GM23338 (cell line): ENCODE measurements around the gene ITCH. TPM values are rescaled to one million over a fixed set of nuclear protein-coding genes. Genes with fewer than 3 reads are reported as not detected.

ENCODE experiments used
- ATAC-seq: fragments of 200-7000 bp; cut with Tn5 transposase; 3 replicates; pipeline ENCODE4 v1.9.1; 2020
- DNase-seq: peaks from one replicate; pipeline ENCODE4 v3.0.0-alpha.2; 2015; ENCODE audit warnings: low spot score
- H2AFZ ChIP-seq: fragments of 200-600 bp; sonication (generic); 2 replicates; pipeline ENCODE4 v1.8.0; 2016; ENCODE audit warnings: antibody characterized with exemption, mild to moderate bottlenecking, moderate library complexity
- H3F3A ChIP-seq: fragments of 200-600 bp; sonication (generic); replicated peaks from 2 replicates; pipeline ENCODE4 v1.8.0; 2017; ENCODE audit warnings: antibody characterized with exemption, mixed run types, low read depth
- H3K27ac ChIP-seq: fragments of 200-600 bp; sonication (generic); 2 replicates; pipeline ENCODE4 v1.6.1; 2016; ENCODE audit warnings: low read depth
- H3K27me3 ChIP-seq: fragments of 200-600 bp; sonication (generic); 2 replicates; pipeline ENCODE4 v1.8.0; 2016; ENCODE audit warnings: mild to moderate bottlenecking, mixed run types, moderate library complexity; ENCODE audit not compliant: insufficient read depth
- H3K36me3 ChIP-seq: fragments of 200-600 bp; sonication (generic); 2 replicates; pipeline ENCODE4 v1.8.0; 2016; ENCODE audit warnings: mild to moderate bottlenecking; ENCODE audit not compliant: insufficient read depth
- H3K4me1 ChIP-seq: fragments of 200-600 bp; sonication (generic); 2 replicates; pipeline ENCODE4 v1.8.0; 2016; ENCODE audit warnings: mild to moderate bottlenecking, moderate library complexity; ENCODE audit not compliant: insufficient read depth
- H3K4me2 ChIP-seq: fragments of 200-600 bp; sonication (generic); 2 replicates; pipeline ENCODE4 v1.7.1; 2017; ENCODE audit warnings: mixed run types
- H3K4me3 ChIP-seq: fragments of 200-600 bp; sonication (generic); 2 replicates; pipeline ENCODE4 v1.6.1; 2016; ENCODE audit warnings: mixed run types
- H3K79me2 ChIP-seq: fragments of 200-600 bp; sonication (generic); replicated peaks from 2 replicates; pipeline ENCODE4 v1.8.0; 2017; ENCODE audit warnings: mild to moderate bottlenecking; ENCODE audit not compliant: insufficient read depth
- H3K9me2 ChIP-seq: fragments of 200-600 bp; sonication (generic); 2 replicates; pipeline ENCODE4 v1.8.0; 2017; ENCODE audit not compliant: insufficient read depth
- H4K20me1 ChIP-seq: fragments of 200-600 bp; sonication (generic); replicated peaks from 2 replicates; pipeline ENCODE4 v1.8.0; 2017; ENCODE audit warnings: mild to moderate bottlenecking; ENCODE audit not compliant: insufficient read depth
- H3K27ac Mint-ChIP-seq: 2 replicates; pipeline ENCODE4 v1.8.0; 2020; ENCODE audit warnings: inconsistent platforms, mild to moderate bottlenecking, moderate library complexity, mixed read lengths
- H3K27me3 Mint-ChIP-seq: 3 replicates; pipeline ENCODE4 v1.8.0; 2022; ENCODE audit warnings: low read depth, mild to moderate bottlenecking, moderate library complexity, mixed read lengths, inconsistent platforms; ENCODE audit not compliant: insufficient read depth, poor library complexity
- H3K36me3 Mint-ChIP-seq: 3 replicates; pipeline ENCODE4 v1.8.0; 2021; ENCODE audit warnings: low read depth, mild to moderate bottlenecking, inconsistent platforms, moderate library complexity, mixed read lengths
- H3K4me1 Mint-ChIP-seq: 3 replicates; pipeline ENCODE4 v1.8.0; 2020; ENCODE audit warnings: mild to moderate bottlenecking, inconsistent platforms, mixed read lengths
- H3K4me3 Mint-ChIP-seq: 3 replicates; pipeline ENCODE4 v1.8.0; 2021; ENCODE audit warnings: moderate library complexity, mild to moderate bottlenecking, inconsistent platforms, mixed read lengths
- H3K9me3 Mint-ChIP-seq: 3 replicates; pipeline ENCODE4 v1.8.0; 2020; ENCODE audit warnings: moderate library complexity, mild to moderate bottlenecking, inconsistent platforms, mixed read lengths
- CREB1 ChIP-seq: fragments of 250-450 bp; sonication (Bioruptor Pico); IDR thresholded peaks from 2 replicates; pipeline ENCODE4 v1.5.0; 2020; ENCODE audit warnings: low read depth, mild to moderate bottlenecking, moderate library complexity
- EZH2 ChIP-seq: fragments of 200-600 bp; sonication (generic); IDR thresholded peaks from one replicate; pipeline ENCODE4 v1.8.0; 2017; ENCODE audit warnings: antibody characterized with exemption, mild to moderate bottlenecking, low read depth; ENCODE audit not compliant: unreplicated experiment
- NANOG ChIP-seq: IDR thresholded peaks from 2 replicates; pipeline ENCODE4 v1.6.1; 2016; ENCODE audit warnings: antibody characterized with exemption, borderline replicate concordance
- STAT1 ChIP-seq: IDR thresholded peaks from one replicate; pipeline ENCODE4 v1.6.1; 2016; ENCODE audit warnings: antibody characterized with exemption; ENCODE audit not compliant: unreplicated experiment
- ZNF331 ChIP-seq: fragments of 250-450 bp; sonication (Bioruptor Pico); IDR thresholded peaks from 2 replicates; pipeline ENCODE4 v1.5.0; 2020; ENCODE audit warnings: low read depth, mild to moderate bottlenecking, moderate library complexity
- polyA plus RNA-seq: library from polyadenylated mRNA; unstranded; fragments of >200 nt; fragmentation: Nextera tagmentation; extraction: Ambion mirVana; gene quantifications from 2 replicates; pipeline ENCODE4 v1.2.1, GENCODE V29; 2016
- total RNA-seq: library from RNA; depleted of rRNA; stranded (reverse); fragments of >200 nt; shearing (Covaris generic); gene quantifications from 2 replicates; pipeline ENCODE4 v1.2.3, GENCODE V29; 2014
- TF ChIP-seq, protein P1 (sequence below): IDR thresholded peaks from one replicate; pipeline ENCODE4 v1.6.1; 2018; ENCODE audit warnings: antibody characterized with exemption; ENCODE audit not compliant: unreplicated experiment
- TF ChIP-seq, protein P2 (sequence below): fragments of 250-450 bp; sonication (Bioruptor Pico); IDR thresholded peaks from 2 replicates; pipeline ENCODE4 v1.5.0; 2020; ENCODE audit warnings: mild to moderate bottlenecking, moderate library complexity

ITCH gene
- total and polyA plus RNA-seq, 2 experiments from 2014 or later: 16.4 to 31.6 TPM

DNA sequence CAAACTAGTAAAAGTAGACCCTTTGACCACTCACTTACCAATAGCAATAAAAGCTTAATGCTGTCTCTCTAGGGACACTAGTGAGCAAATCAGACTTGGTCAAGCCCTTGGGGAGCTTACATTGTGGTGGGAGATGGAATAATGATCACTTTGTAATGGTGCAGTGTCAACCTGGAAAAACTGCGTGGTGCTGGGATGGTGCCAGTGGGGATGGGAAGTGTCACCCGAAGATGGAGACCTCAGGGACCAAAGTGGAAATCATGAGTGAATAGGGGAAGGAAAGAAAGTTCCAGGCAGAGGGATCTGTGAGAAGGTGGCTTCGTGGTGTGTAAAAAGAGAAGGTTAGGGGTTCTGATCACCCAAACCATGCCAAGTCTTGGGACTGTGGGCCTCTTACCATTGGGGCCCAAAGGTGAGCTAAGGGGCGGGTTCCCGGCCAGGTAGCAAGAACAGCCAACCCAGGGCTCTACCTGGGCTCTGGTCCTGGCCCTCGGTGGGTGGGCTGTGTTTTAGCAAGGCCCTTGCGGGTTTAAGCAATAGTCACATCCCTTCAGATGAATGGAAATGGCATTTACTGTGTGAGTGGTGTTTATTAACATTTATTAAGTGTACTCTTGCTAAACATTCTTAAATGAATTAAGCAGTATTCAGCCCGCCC lies 168.7 kb downstream of the ITCH start:
- TF ChIP-seq STAT1: no peak
- TF ChIP-seq ZNF331 (CRISPR knock-in tag): no peak
- TF ChIP-seq NANOG: no peak
- TF ChIP-seq, protein P1, sequence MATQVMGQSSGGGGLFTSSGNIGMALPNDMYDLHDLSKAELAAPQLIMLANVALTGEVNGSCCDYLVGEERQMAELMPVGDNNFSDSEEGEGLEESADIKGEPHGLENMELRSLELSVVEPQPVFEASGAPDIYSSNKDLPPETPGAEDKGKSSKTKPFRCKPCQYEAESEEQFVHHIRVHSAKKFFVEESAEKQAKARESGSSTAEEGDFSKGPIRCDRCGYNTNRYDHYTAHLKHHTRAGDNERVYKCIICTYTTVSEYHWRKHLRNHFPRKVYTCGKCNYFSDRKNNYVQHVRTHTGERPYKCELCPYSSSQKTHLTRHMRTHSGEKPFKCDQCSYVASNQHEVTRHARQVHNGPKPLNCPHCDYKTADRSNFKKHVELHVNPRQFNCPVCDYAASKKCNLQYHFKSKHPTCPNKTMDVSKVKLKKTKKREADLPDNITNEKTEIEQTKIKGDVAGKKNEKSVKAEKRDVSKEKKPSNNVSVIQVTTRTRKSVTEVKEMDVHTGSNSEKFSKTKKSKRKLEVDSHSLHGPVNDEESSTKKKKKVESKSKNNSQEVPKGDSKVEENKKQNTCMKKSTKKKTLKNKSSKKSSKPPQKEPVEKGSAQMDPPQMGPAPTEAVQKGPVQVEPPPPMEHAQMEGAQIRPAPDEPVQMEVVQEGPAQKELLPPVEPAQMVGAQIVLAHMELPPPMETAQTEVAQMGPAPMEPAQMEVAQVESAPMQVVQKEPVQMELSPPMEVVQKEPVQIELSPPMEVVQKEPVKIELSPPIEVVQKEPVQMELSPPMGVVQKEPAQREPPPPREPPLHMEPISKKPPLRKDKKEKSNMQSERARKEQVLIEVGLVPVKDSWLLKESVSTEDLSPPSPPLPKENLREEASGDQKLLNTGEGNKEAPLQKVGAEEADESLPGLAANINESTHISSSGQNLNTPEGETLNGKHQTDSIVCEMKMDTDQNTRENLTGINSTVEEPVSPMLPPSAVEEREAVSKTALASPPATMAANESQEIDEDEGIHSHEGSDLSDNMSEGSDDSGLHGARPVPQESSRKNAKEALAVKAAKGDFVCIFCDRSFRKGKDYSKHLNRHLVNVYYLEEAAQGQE: no peak
- TF ChIP-seq, protein P2, sequence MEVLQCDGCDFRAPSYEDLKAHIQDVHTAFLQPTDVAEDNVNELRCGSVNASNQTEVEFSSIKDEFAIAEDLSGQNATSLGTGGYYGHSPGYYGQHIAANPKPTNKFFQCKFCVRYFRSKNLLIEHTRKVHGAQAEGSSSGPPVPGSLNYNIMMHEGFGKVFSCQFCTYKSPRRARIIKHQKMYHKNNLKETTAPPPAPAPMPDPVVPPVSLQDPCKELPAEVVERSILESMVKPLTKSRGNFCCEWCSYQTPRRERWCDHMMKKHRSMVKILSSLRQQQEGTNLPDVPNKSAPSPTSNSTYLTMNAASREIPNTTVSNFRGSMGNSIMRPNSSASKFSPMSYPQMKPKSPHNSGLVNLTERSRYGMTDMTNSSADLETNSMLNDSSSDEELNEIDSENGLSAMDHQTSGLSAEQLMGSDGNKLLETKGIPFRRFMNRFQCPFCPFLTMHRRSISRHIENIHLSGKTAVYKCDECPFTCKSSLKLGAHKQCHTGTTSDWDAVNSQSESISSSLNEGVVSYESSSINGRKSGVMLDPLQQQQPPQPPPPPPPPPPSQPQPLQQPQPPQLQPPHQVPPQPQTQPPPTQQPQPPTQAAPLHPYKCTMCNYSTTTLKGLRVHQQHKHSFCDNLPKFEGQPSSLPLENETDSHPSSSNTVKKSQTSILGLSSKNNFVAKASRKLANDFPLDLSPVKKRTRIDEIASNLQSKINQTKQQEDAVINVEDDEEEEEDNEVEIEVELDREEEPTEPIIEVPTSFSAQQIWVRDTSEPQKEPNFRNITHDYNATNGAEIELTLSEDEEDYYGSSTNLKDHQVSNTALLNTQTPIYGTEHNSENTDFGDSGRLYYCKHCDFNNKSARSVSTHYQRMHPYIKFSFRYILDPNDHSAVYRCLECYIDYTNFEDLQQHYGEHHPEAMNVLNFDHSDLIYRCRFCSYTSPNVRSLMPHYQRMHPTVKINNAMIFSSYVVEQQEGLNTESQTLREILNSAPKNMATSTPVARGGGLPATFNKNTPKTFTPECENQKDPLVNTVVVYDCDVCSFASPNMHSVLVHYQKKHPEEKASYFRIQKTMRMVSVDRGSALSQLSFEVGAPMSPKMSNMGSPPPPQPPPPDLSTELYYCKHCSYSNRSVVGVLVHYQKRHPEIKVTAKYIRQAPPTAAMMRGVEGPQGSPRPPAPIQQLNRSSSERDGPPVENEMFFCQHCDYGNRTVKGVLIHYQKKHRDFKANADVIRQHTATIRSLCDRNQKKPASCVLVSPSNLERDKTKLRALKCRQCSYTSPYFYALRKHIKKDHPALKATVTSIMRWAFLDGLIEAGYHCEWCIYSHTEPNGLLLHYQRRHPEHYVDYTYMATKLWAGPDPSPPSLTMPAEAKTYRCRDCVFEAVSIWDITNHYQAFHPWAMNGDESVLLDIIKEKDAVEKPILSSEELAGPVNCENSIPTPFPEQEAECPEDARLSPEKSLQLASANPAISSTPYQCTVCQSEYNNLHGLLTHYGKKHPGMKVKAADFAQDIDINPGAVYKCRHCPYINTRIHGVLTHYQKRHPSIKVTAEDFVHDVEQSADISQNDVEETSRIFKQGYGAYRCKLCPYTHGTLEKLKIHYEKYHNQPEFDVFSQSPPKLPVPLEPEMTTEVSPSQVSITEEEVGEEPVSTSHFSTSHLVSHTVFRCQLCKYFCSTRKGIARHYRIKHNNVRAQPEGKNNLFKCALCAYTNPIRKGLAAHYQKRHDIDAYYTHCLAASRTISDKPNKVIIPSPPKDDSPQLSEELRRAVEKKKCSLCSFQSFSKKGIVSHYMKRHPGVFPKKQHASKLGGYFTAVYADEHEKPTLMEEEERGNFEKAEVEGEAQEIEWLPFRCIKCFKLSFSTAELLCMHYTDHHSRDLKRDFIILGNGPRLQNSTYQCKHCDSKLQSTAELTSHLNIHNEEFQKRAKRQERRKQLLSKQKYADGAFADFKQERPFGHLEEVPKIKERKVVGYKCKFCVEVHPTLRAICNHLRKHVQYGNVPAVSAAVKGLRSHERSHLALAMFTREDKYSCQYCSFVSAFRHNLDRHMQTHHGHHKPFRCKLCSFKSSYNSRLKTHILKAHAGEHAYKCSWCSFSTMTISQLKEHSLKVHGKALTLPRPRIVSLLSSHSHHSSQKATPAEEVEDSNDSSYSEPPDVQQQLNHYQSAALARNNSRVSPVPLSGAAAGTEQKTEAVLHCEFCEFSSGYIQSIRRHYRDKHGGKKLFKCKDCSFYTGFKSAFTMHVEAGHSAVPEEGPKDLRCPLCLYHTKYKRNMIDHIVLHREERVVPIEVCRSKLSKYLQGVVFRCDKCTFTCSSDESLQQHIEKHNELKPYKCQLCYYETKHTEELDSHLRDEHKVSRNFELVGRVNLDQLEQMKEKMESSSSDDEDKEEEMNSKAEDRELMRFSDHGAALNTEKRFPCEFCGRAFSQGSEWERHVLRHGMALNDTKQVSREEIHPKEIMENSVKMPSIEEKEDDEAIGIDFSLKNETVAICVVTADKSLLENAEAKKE: no peak
- TF ChIP-seq CREB1 (CRISPR knock-in tag): no peak
- no peak for TF ChIP-seq EZH2
- Histone ChIP-seq H3K4me2 (no peak overlapping the region), H4K20me1 (peaks cover 7% of the 10 kb centered on the region), H3K9me2 (no peaks in the 10 kb centered on the region), H3K4me3 (no peak overlapping the region), H3K4me1 (no peaks in the 10 kb centered on the region), H3F3A (0 out of 2 replicates have a peak, but pooled peaks cover 2% of the 10 kb centered on the region), H3K79me2 (no peaks in the 10 kb centered on the region), H2AFZ (no peak overlapping the region), H3K27me3 (no peaks in the 10 kb centered on the region), H3K36me3 (peaks cover 2% of the 10 kb centered on the region; the same call in 1 of the 2 replicates), H3K27ac (no peak overlapping the region)
- H3K27me3 Mint-ChIP-seq: peaks cover 3% of the 10 kb centered on the region
- H3K4me3 Mint-ChIP-seq: no peak overlapping the region
- no peak for DNase-seq
- no peak overlapping the region for H3K27ac Mint-ChIP-seq
- no peaks in the 10 kb centered on the region for H3K4me1 Mint-ChIP-seq
- no peak for ATAC-seq
- peaks cover 66% of the 10 kb centered on the region for H3K36me3 Mint-ChIP-seq
- no peaks in the 10 kb centered on the region for H3K9me3 Mint-ChIP-seq
